Lung (tissue), 12 donors: ENCODE data around the gene TMEM132C. TPM values are rescaled to one million over a fixed set of nuclear protein-coding genes. Genes with fewer than 3 reads are reported as not detected.

Experiments
- ATAC-seq: fragments of 200-7000 bp; cut with Tn5 transposase; one replicate; pipeline ENCODE4 v1.9.1; 2020; ENCODE audit warnings: moderate number of reproducible peaks; ENCODE audit not compliant: insufficient read depth, low FRiP score
- DNase-seq, 3 donors: peaks; one replicate each; pipeline ENCODE4 v3.0.0-alpha.2; 2013 to 2017
- H3K27ac ChIP-seq, 2 donors: one replicate each; pipeline ENCODE4 v1.5.1; 2013; ENCODE audit warnings: mild to moderate bottlenecking in 2 of 2, moderate library complexity in 2 of 2, control low read depth in 1 of 2, inconsistent platforms in 1 of 2, low read depth in 1 of 2, low read length in 1 of 2
- H3K27me3 ChIP-seq, 3 donors: one replicate each; pipeline ENCODE4 v1.5.1; 2013; ENCODE audit warnings: low read length in 2 of 3; ENCODE audit not compliant: control insufficient read depth in 3 of 3, insufficient read depth in 3 of 3
- H3K36me3 ChIP-seq, 4 donors: one replicate each; pipeline ENCODE4 v1.5.1; 2013; ENCODE audit warnings: low read length in 4 of 4, mild to moderate bottlenecking in 1 of 4, moderate library complexity in 1 of 4; ENCODE audit not compliant: control insufficient read depth in 4 of 4, insufficient read depth in 4 of 4
- H3K4me1 ChIP-seq, 5 donors: one replicate each; pipeline ENCODE4 v1.5.1; 2013; ENCODE audit warnings: low read length in 5 of 5, mild to moderate bottlenecking in 2 of 5, moderate library complexity in 1 of 5; ENCODE audit not compliant: control insufficient read depth in 5 of 5, insufficient read depth in 5 of 5
- H3K4me3 ChIP-seq: one replicate; pipeline ENCODE4 v1.5.1; 2013; ENCODE audit warnings: mild to moderate bottlenecking, control low read depth, moderate library complexity
- H3K9ac ChIP-seq, 2 donors: one replicate each; pipeline ENCODE4 v1.5.1; 2013; ENCODE audit warnings: low read length in 2 of 2, control low read depth in 1 of 2; ENCODE audit not compliant: insufficient read depth in 1 of 2
- H3K9me3 ChIP-seq, 4 donors: one replicate each; pipeline ENCODE4 v1.5.1; 2013; ENCODE audit warnings: low read length in 3 of 4, mild to moderate bottlenecking in 1 of 4, moderate library complexity in 1 of 4; ENCODE audit not compliant: control insufficient read depth in 4 of 4, insufficient read depth in 3 of 4
- CTCF ChIP-seq: IDR thresholded peaks from 2 replicates; pipeline ENCODE4 v1.5.1; 2012; ENCODE audit warnings: mild to moderate bottlenecking; ENCODE audit errors: control extremely low read depth, extremely low read depth
- WGBS, 2 donors: extraction: QIAGEN DNeasy Blood & Tissue Kit; methylation state at CpG; one replicate each; pipeline ENCODE4 v1.1.7; 2013; 5-methylcytosine and 5-hydroxymethylcytosine counted together
- polyA plus RNA-seq, 2 donors: library from polyadenylated mRNA; stranded (reverse); fragments of 200-250 nt; gene quantifications; one replicate each; pipeline ENCODE4 v1.2.1, GENCODE V29; 2013
- total RNA-seq, 2 donors: library from RNA; depleted of rRNA in 1 of 2; stranded (reverse); fragments of >200 nt in 1 of 2; gene quantifications; one replicate each; pipeline ENCODE4 v1.2.1, GENCODE V29; 2014 to 2021
- donor health status: control.
- donor health status: control.
- donor health status: Bipolar disorder and iron deficiency.
- donor health status: healthy.
- donor health status: DM: yes; HTN: yes; CAD: no.

Gene TMEM132C
- total and polyA plus RNA-seq, 4 donors, result 0.35 to 16.5 (median 0.77) TPM

- Histone ChIP-seq H3K36me3 (peaks cover 0 to 5% (median 2%) of the 10 kb centered on the region in 4 donors), H3K9me3 (peaks cover 0 to 6% (median 0%) of the 10 kb centered on the region in 4 donors), H3K27me3 (no peaks in the 10 kb centered on the region), H3K4me1 (peaks cover 0 to 14% (median 0%) of the 10 kb centered on the region in 5 donors), H3K9ac (no peak overlapping the region), H3K27ac (no peak overlapping the region), H3K4me3 (no peak overlapping the region)
- DNase-seq, result peak in 2 of 3 donors; percentile 40 to 68
- ATAC-seq, result no peak
- 80 to 84% methylated on average over 5 of the region's 5 CpGs for WGBS, 2 donors
- TF ChIP-seq CTCF, result no peak
These were observed 172.8 kb downstream of the TMEM132C start for GRCh38 chr12:128439796-128440195.

GRCh38 chr12:128442096-128442495, 175.1 kb downstream of the TMEM132C start:
- DNase-seq, result peak in 2 of 3 donors; percentile 37 to 47
- no peak overlapping the region for H3K4me3 ChIP-seq

DNA sequence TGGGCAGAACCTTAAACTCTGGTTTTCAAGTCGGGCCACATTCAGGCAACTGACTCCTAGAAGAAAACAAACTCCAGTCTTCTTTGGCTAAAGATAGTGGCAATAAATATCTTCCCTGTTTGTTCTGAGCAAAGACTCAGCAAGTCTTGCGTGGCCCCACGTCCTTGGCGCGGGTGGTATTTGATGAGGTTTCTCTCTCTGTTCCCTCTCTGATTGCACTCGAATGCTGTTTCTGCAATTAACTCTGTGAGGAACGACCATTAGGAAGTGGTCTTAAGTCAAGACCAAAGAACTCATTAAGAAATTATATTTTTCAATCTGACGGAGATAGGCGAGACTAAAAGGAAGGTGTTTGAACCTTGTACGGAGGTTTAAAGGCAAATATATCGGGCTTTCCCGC, 177.6 kb downstream of the TMEM132C start:
- ATAC-seq, result no peak
- DNase-seq, result peak; percentile 52 to 80 (median 76)
- peak overlapping the region in 1 of 2 donors; percentile 1 for H3K9ac ChIP-seq
- H3K4me1 ChIP-seq, result peaks cover 0 to 27% (median 5%) of the 10 kb centered on the region in 5 donors
- peaks cover 0 to 5% (median 0%) of the 10 kb centered on the region in 4 donors for H3K36me3 ChIP-seq
- no peak overlapping the region for H3K4me3 ChIP-seq
- no peak for TF ChIP-seq CTCF
- peaks cover 0 to 7% (median 0%) of the 10 kb centered on the region in 4 donors for H3K9me3 ChIP-seq
- no peaks in the 10 kb centered on the region for H3K27me3 ChIP-seq
- H3K27ac ChIP-seq, result no peak overlapping the region
- WGBS, 2 donors, result 47 to 67% methylated on average over 12 of the region's 12 CpGs

More at GRCh38 chr12:128442096-128442495, 175.1 kb downstream of the TMEM132C start:
- ATAC-seq, result no peak
- no peak overlapping the region for H3K27ac ChIP-seq
- peaks cover 0 to 5% (median 2%) of the 10 kb centered on the region in 4 donors for H3K36me3 ChIP-seq
- 79% methylated on average over 2 of the region's 2 CpGs for WGBS, 2 donors
- no peaks in the 10 kb centered on the region for H3K27me3 ChIP-seq
- H3K9ac ChIP-seq, result no peak overlapping the region
- peaks cover 0 to 7% (median 0%) of the 10 kb centered on the region in 4 donors for H3K9me3 ChIP-seq
- TF ChIP-seq CTCF, result no peak
- peaks cover 0 to 27% (median 6%) of the 10 kb centered on the region in 5 donors for H3K4me1 ChIP-seq
